A549 (cell line): ENCODE data around the gene ZNF407.

Experiments used
- EP300 ChIP-seq, 2 experiments: fragments of >200 bp; sonication (Bioruptor Twin); formaldehyde crosslinking; IDR thresholded peaks; 2 replicates in 1 of 2; 3 replicates in 1 of 2; pipeline ENCODE4 v1.6.1; 2016 to 2017
- HOXA7 ChIP-seq: fragments of 250-450 bp; sonication (Bioruptor Pico); IDR thresholded peaks from 2 replicates; pipeline ENCODE4 v1.5.0; 2020; ENCODE audit warnings: mild to moderate bottlenecking, moderate library complexity
- JUN ChIP-seq, 2 experiments: fragments of >200 bp; sonication (Bioruptor Twin); formaldehyde crosslinking; IDR thresholded peaks; 2 replicates in 1 of 2; 3 replicates in 1 of 2; pipeline ENCODE4 v1.6.1; 2016 to 2017
- MAX ChIP-seq: IDR thresholded peaks from 2 replicates; pipeline ENCODE4 v1.6.1; 2012
- NR3C1 ChIP-seq: fragments of >200 bp; sonication (Bioruptor Twin); formaldehyde crosslinking; IDR thresholded peaks from 3 replicates; pipeline ENCODE4 v1.6.1; 2017
- POLR2A ChIP-seq: IDR thresholded peaks from 2 replicates; pipeline ENCODE4 v1.6.1; 2012; ENCODE audit warnings: mild to moderate bottlenecking, low read length
- RAD21 ChIP-seq, 2 experiments: fragments of >200 bp in 1 of 2; sonication (Bioruptor Twin) in 1 of 2; formaldehyde crosslinking in 1 of 2; IDR thresholded peaks in 1 of 2; conservative IDR thresholded peaks in 1 of 2; 2 replicates in 1 of 2; 3 replicates in 1 of 2; pipeline ENCODE4 v1.6.1; 2012 to 2018; ENCODE audit warnings: inconsistent platforms in 1 of 2
- RFX5 ChIP-seq: fragments of 450-650 bp; IDR thresholded peaks from 2 replicates; pipeline ENCODE4 v1.7.1; 2014; ENCODE audit warnings: antibody characterized with exemption, mild to moderate bottlenecking, moderate library complexity
- SREBF2 ChIP-seq: fragments of 450-650 bp; IDR thresholded peaks from 2 replicates; pipeline ENCODE4 v1.6.1; 2014; ENCODE audit warnings: mild to moderate bottlenecking, moderate library complexity
- TF ChIP-seq, protein P1 (sequence below): fragments of 250-450 bp; sonication (Bioruptor Pico); IDR thresholded peaks from 2 replicates; pipeline ENCODE4 v1.5.0; 2021; ENCODE audit warnings: mild to moderate bottlenecking, moderate library complexity, borderline replicate concordance
- TF ChIP-seq, protein P2 (sequence below): fragments of >200 bp; sonication (Bioruptor Twin); formaldehyde crosslinking; IDR thresholded peaks from 3 replicates; pipeline ENCODE4 v1.5.1; 2016
- TF ChIP-seq, protein P3 (sequence below): IDR thresholded peaks from 2 replicates; pipeline ENCODE4 v1.6.1; 2012

GRCh38 chr18:74714120-74714519 is 116.5 kb downstream of the ZNF407 start:
- TF ChIP-seq MAX (no peak), POLR2A (no peak), NR3C1 (no peak), JUN (IDR thresholded peaks at IDR 0.05) (no peak), HOXA7 (no peak), SREBF2 (no peak), RFX5 (no peak), RAD21 (conservative IDR thresholded peaks at IDR 0.05 in 1 of 2, IDR thresholded peaks at IDR 0.05 in 1 of 2) (no peak), EP300 (IDR thresholded peaks at IDR 0.05) (no peak)
- TF ChIP-seq, protein P1, sequence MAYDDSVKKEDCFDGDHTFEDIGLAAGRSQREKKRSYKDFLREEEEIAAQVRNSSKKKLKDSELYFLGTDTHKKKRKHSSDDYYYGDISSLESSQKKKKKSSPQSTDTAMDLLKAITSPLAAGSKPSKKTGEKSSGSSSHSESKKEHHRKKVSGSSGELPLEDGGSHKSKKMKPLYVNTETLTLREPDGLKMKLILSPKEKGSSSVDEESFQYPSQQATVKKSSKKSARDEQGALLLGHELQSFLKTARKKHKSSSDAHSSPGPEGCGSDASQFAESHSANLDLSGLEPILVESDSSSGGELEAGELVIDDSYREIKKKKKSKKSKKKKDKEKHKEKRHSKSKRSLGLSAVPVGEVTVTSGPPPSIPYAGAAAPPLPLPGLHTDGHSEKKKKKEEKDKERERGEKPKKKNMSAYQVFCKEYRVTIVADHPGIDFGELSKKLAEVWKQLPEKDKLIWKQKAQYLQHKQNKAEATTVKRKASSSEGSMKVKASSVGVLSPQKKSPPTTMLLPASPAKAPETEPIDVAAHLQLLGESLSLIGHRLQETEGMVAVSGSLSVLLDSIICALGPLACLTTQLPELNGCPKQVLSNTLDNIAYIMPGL, result no peak
- TF ChIP-seq, protein P2, sequence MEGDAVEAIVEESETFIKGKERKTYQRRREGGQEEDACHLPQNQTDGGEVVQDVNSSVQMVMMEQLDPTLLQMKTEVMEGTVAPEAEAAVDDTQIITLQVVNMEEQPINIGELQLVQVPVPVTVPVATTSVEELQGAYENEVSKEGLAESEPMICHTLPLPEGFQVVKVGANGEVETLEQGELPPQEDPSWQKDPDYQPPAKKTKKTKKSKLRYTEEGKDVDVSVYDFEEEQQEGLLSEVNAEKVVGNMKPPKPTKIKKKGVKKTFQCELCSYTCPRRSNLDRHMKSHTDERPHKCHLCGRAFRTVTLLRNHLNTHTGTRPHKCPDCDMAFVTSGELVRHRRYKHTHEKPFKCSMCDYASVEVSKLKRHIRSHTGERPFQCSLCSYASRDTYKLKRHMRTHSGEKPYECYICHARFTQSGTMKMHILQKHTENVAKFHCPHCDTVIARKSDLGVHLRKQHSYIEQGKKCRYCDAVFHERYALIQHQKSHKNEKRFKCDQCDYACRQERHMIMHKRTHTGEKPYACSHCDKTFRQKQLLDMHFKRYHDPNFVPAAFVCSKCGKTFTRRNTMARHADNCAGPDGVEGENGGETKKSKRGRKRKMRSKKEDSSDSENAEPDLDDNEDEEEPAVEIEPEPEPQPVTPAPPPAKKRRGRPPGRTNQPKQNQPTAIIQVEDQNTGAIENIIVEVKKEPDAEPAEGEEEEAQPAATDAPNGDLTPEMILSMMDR, result no peak
- TF ChIP-seq, protein P3, sequence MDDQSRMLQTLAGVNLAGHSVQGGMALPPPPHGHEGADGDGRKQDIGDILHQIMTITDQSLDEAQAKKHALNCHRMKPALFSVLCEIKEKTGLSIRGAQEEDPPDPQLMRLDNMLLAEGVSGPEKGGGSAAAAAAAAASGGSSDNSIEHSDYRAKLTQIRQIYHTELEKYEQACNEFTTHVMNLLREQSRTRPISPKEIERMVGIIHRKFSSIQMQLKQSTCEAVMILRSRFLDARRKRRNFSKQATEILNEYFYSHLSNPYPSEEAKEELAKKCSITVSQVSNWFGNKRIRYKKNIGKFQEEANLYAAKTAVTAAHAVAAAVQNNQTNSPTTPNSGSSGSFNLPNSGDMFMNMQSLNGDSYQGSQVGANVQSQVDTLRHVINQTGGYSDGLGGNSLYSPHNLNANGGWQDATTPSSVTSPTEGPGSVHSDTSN, result no peak
